ENCODE measurements around the gene ROR2. TPM values are rescaled to one million over a fixed set of nuclear protein-coding genes. Genes with fewer than 3 reads are reported as not detected.

Gene ROR2
- total RNA-seq, 1 donor = not detected

- no peaks in the 10 kb centered on the region for H3K9me3 ChIP-seq (ENCODE audit: low read depth, low read length)
- no peaks in the 10 kb centered on the region for H3K4me1 ChIP-seq (ENCODE audit: insufficient read depth, low read length)
- no peak overlapping the region for H3K4me3 ChIP-seq (ENCODE audit: low read length)
- H3K27me3 ChIP-seq (ENCODE audit: insufficient read depth, low read length) = peaks cover 6% of the 10 kb centered on the region
Measured at GRCh38 chr9:91516081-91516480, 433.9 kb downstream of the ROR2 start.

GRCh38 chr9:91515074-91515687 lies 434.8 kb downstream of the ROR2 start:
- H3K4me3 ChIP-seq (ENCODE audit: low read length) = no peak overlapping the region
- H3K27me3 ChIP-seq (ENCODE audit: insufficient read depth, low read length) = peaks cover 3% of the 10 kb centered on the region
- no peaks in the 10 kb centered on the region for H3K4me1 ChIP-seq (ENCODE audit: insufficient read depth, low read length)

More at GRCh38 chr9:91515074-91515687, 434.8 kb downstream of the ROR2 start:
- H3K9me3 ChIP-seq (ENCODE audit: low read depth, low read length) = no peaks in the 10 kb centered on the region

Other genes with a start within 250 kb of the ROR2 start
- gene SPTLC1, start 165.2 kb upstream of the ROR2 start, total RNA-seq = 44.0 TPM